ENCODE data around the gene ANK3. TPM values are rescaled to one million over a fixed set of nuclear protein-coding genes. Genes with fewer than 3 reads are reported as not detected.

ANK3 gene
- polyA plus RNA-seq, 1 donor from 2014 or later: 19.5 TPM

GRCh38 chr10:60420991-60421894 is 31.6 kb upstream of the ANK3 start:
- Mint-ChIP-seq H3K4me1 (peaks cover 2 to 6% (median 6%) of the 10 kb centered on the region in 3 donors), H3K27me3 (no peaks in the 10 kb centered on the region), H3K27ac (no peak overlapping the region), H3K4me3 (no peak overlapping the region), H3K9me3 (no peaks in the 10 kb centered on the region), H3K36me3 (peaks cover 3% of the 10 kb centered on the region)

GRCh38 chr10:60419249-60419648 is 29.6 kb upstream of the ANK3 start:
- H3K4me3 Mint-ChIP-seq: no peak overlapping the region

GRCh38 chr10:60417901-60418300 is 28.2 kb upstream of the ANK3 start:
- no peaks in the 10 kb centered on the region for H3K27me3 Mint-ChIP-seq

More at GRCh38 chr10:60419249-60419648, 29.6 kb upstream of the ANK3 start:
- H3K27ac Mint-ChIP-seq: no peak overlapping the region
- no peaks in the 10 kb centered on the region for H3K36me3 Mint-ChIP-seq
- no peaks in the 10 kb centered on the region for H3K9me3 Mint-ChIP-seq
- no peaks in the 10 kb centered on the region for H3K4me1 Mint-ChIP-seq
- no peaks in the 10 kb centered on the region for H3K27me3 Mint-ChIP-seq

GRCh38 chr10:60417024-60417423 is 27.3 kb upstream of the ANK3 start:
- Mint-ChIP-seq H3K27ac (no peak overlapping the region), H3K4me1 (no peaks in the 10 kb centered on the region), H3K27me3 (no peaks in the 10 kb centered on the region), H3K9me3 (no peaks in the 10 kb centered on the region), H3K4me3 (no peak overlapping the region), H3K36me3 (no peaks in the 10 kb centered on the region)

More at GRCh38 chr10:60417901-60418300, 28.2 kb upstream of the ANK3 start:
- Mint-ChIP-seq H3K4me3 (no peak overlapping the region), H3K27ac (no peak overlapping the region), H3K9me3 (no peaks in the 10 kb centered on the region), H3K4me1 (no peaks in the 10 kb centered on the region), H3K36me3 (no peaks in the 10 kb centered on the region)

GRCh38 chr10:60414877-60415585 is 25.4 kb upstream of the ANK3 start:
- Mint-ChIP-seq H3K4me1 (no peaks in the 10 kb centered on the region), H3K27ac (no peak overlapping the region), H3K4me3 (no peak overlapping the region), H3K36me3 (peaks cover 5% of the 10 kb centered on the region), H3K9me3 (no peaks in the 10 kb centered on the region), H3K27me3 (no peaks in the 10 kb centered on the region)

- no peak overlapping the region for H3K27ac Mint-ChIP-seq
- H3K27me3 Mint-ChIP-seq: no peaks in the 10 kb centered on the region
- H3K4me3 Mint-ChIP-seq: no peak overlapping the region
- no peaks in the 10 kb centered on the region for H3K9me3 Mint-ChIP-seq
- peaks cover 0 to 3% (median 0%) of the 10 kb centered on the region in 3 donors for H3K4me1 Mint-ChIP-seq
- H3K36me3 Mint-ChIP-seq: peaks cover 5% of the 10 kb centered on the region
Observed at GRCh38 chr10:60414111-60414510, 24.4 kb upstream of the ANK3 start.

GRCh38 chr10:60413306-60414012 is 23.8 kb upstream of the ANK3 start:
- H3K4me3 Mint-ChIP-seq: no peak overlapping the region
- H3K4me1 Mint-ChIP-seq: peaks cover 0 to 3% (median 0%) of the 10 kb centered on the region in 3 donors
- H3K9me3 Mint-ChIP-seq: no peaks in the 10 kb centered on the region
- H3K27ac Mint-ChIP-seq: no peak overlapping the region
- peaks cover 5% of the 10 kb centered on the region for H3K36me3 Mint-ChIP-seq
- H3K27me3 Mint-ChIP-seq: no peaks in the 10 kb centered on the region

- H3K4me1 Mint-ChIP-seq: peaks cover 0 to 7% (median 2%) of the 10 kb centered on the region in 3 donors
- H3K9me3 Mint-ChIP-seq: peaks cover 0 to 2% (median 0%) of the 10 kb centered on the region in 3 donors
- H3K27me3 Mint-ChIP-seq: no peaks in the 10 kb centered on the region
- H3K36me3 Mint-ChIP-seq: peaks cover 5% of the 10 kb centered on the region
- H3K27ac Mint-ChIP-seq: peak overlapping the region in 2 of 3 donors; percentile 80 to 82
- no peak overlapping the region for H3K4me3 Mint-ChIP-seq
Observed at GRCh38 chr10:60410970-60411369, 21.3 kb upstream of the ANK3 start.

- peak overlapping the region in 1 of 3 donors; percentile 31 for H3K27ac Mint-ChIP-seq
- peaks cover 5% of the 10 kb centered on the region for H3K36me3 Mint-ChIP-seq
- H3K9me3 Mint-ChIP-seq: peaks cover 0 to 2% (median 0%) of the 10 kb centered on the region in 3 donors
- no peaks in the 10 kb centered on the region for H3K27me3 Mint-ChIP-seq
- H3K4me1 Mint-ChIP-seq: peaks cover 0 to 9% (median 2%) of the 10 kb centered on the region in 3 donors
- H3K4me3 Mint-ChIP-seq: no peak overlapping the region
Observed at GRCh38 chr10:60409202-60409601, 19.5 kb upstream of the ANK3 start.

GRCh38 chr10:60406182-60406581 is 16.5 kb upstream of the ANK3 start:
- Mint-ChIP-seq H3K9me3 (peaks cover 0 to 2% (median 0%) of the 10 kb centered on the region in 3 donors), H3K4me3 (no peak overlapping the region), H3K27ac (peak overlapping the region in 1 of 3 donors; percentile 48), H3K36me3 (peaks cover 3% of the 10 kb centered on the region), H3K27me3 (no peaks in the 10 kb centered on the region), H3K4me1 (peaks cover 0 to 9% (median 3%) of the 10 kb centered on the region in 3 donors)

GRCh38 chr10:60405172-60405571 is 15.5 kb upstream of the ANK3 start:
- H3K27ac Mint-ChIP-seq: no peak overlapping the region
- H3K4me3 Mint-ChIP-seq: no peak overlapping the region
- no peaks in the 10 kb centered on the region for H3K27me3 Mint-ChIP-seq
- peaks cover under 1% of the 10 kb centered on the region for H3K36me3 Mint-ChIP-seq
- H3K9me3 Mint-ChIP-seq: peaks cover 0 to 2% (median 0%) of the 10 kb centered on the region in 3 donors
- peaks cover 0 to 11% (median 3%) of the 10 kb centered on the region in 3 donors for H3K4me1 Mint-ChIP-seq

- H3K4me1 Mint-ChIP-seq: peaks cover 0 to 8% (median 3%) of the 10 kb centered on the region in 3 donors
- H3K4me3 Mint-ChIP-seq: no peak overlapping the region
- H3K9me3 Mint-ChIP-seq: peaks cover 0 to 2% (median 0%) of the 10 kb centered on the region in 3 donors
- H3K27me3 Mint-ChIP-seq: no peaks in the 10 kb centered on the region
- no peaks in the 10 kb centered on the region for H3K36me3 Mint-ChIP-seq
- H3K27ac Mint-ChIP-seq: no peak overlapping the region
Observed at GRCh38 chr10:60403168-60403873, 13.6 kb upstream of the ANK3 start.

GRCh38 chr10:60400366-60400765 is 10.7 kb upstream of the ANK3 start:
- no peaks in the 10 kb centered on the region for H3K9me3 Mint-ChIP-seq
- H3K27me3 Mint-ChIP-seq: no peaks in the 10 kb centered on the region
- no peak overlapping the region for H3K4me3 Mint-ChIP-seq
- no peak overlapping the region for H3K27ac Mint-ChIP-seq
- peaks cover 0 to 11% (median 6%) of the 10 kb centered on the region in 3 donors for H3K4me1 Mint-ChIP-seq
- H3K36me3 Mint-ChIP-seq: no peaks in the 10 kb centered on the region

GRCh38 chr10:60399328-60399727 is 9.7 kb upstream of the ANK3 start:
- Mint-ChIP-seq H3K36me3 (no peaks in the 10 kb centered on the region), H3K4me1 (peaks cover 0 to 15% (median 8%) of the 10 kb centered on the region in 3 donors), H3K27ac (no peak overlapping the region), H3K4me3 (no peak overlapping the region), H3K27me3 (no peaks in the 10 kb centered on the region), H3K9me3 (no peaks in the 10 kb centered on the region)

Measured in IgD-negative memory B cell (primary cell).